ENCODE results near the gene KRABD2. TPM values are rescaled to one million over a fixed set of nuclear protein-coding genes. Genes with fewer than 3 reads are reported as not detected.

KRABD2 gene

Other genes with a start within 250 kb of the KRABD2 start
- 59.2 TPM for gene PER1, start 224.3 kb downstream of the KRABD2 start, polyA plus RNA-seq (ENCODE audit: insufficient read length)
- gene VAMP2, start 213.8 kb downstream of the KRABD2 start, polyA plus RNA-seq (ENCODE audit: insufficient read length): 61.9 TPM
- gene TMEM107, start 200.3 kb downstream of the KRABD2 start, polyA plus RNA-seq (ENCODE audit: insufficient read length): 5.7 TPM
- gene BORCS6, start 186.5 kb downstream of the KRABD2 start, polyA plus RNA-seq (ENCODE audit: insufficient read length): 4.9 TPM
- gene AURKB, start 166.1 kb downstream of the KRABD2 start, polyA plus RNA-seq (ENCODE audit: insufficient read length): 12.9 TPM
- gene CTC1, start 128.6 kb downstream of the KRABD2 start, polyA plus RNA-seq (ENCODE audit: insufficient read length): 10.9 TPM
- gene PFAS, start 127.4 kb downstream of the KRABD2 start, polyA plus RNA-seq (ENCODE audit: insufficient read length): 20.8 TPM
- 18.8 TPM for gene RANGRF, start 88.0 kb downstream of the KRABD2 start, polyA plus RNA-seq (ENCODE audit: insufficient read length)
- gene SLC25A35, start 81.3 kb downstream of the KRABD2 start, polyA plus RNA-seq (ENCODE audit: insufficient read length): 1.6 TPM
- gene ARHGEF15, start 66.5 kb downstream of the KRABD2 start, polyA plus RNA-seq (ENCODE audit: insufficient read length): 12.4 TPM
- gene ODF4, start 36.9 kb downstream of the KRABD2 start, polyA plus RNA-seq (ENCODE audit: insufficient read length): not detected
- gene RPL26, start 6.5 kb upstream of the KRABD2 start, polyA plus RNA-seq (ENCODE audit: insufficient read length): 3,446 TPM
- gene RNF222, start 21.1 kb upstream of the KRABD2 start, polyA plus RNA-seq (ENCODE audit: insufficient read length): not detected
- 46.5 TPM for gene NDEL1, start 59.2 kb upstream of the KRABD2 start, polyA plus RNA-seq (ENCODE audit: insufficient read length)